Ovary (tissue), 3 donors: Measurements from ENCODE around the gene PTGIS.

ENCODE experiments used
- EP300 ChIP-seq: sonication (generic); formaldehyde crosslinking; IDR thresholded peaks from one replicate; pipeline ENCODE4 v1.6.1; 2017; ENCODE audit warnings: antibody characterized with exemption
- POLR2A ChIP-seq: fragments of 450-650 bp; IDR thresholded peaks from one replicate; pipeline ENCODE4 v1.6.1; 2017; ENCODE audit warnings: antibody characterized with exemption, mild to moderate bottlenecking, moderate library complexity
- TF ChIP-seq, protein P1 (sequence below), 3 donors: fragments of 450-650 bp in 2 of 3; fragments of 200-600 bp in 1 of 3; IDR thresholded peaks; one replicate each; pipeline versions ENCODE4 v1.5.1 to v1.8.0; 2016 to 2022; ENCODE audit warnings: antibody characterized with exemption in 3 of 3, mild to moderate bottlenecking in 1 of 3
- donor health status: DM: no; HTN: no; CAD: no.

- TF ChIP-seq, protein P1, sequence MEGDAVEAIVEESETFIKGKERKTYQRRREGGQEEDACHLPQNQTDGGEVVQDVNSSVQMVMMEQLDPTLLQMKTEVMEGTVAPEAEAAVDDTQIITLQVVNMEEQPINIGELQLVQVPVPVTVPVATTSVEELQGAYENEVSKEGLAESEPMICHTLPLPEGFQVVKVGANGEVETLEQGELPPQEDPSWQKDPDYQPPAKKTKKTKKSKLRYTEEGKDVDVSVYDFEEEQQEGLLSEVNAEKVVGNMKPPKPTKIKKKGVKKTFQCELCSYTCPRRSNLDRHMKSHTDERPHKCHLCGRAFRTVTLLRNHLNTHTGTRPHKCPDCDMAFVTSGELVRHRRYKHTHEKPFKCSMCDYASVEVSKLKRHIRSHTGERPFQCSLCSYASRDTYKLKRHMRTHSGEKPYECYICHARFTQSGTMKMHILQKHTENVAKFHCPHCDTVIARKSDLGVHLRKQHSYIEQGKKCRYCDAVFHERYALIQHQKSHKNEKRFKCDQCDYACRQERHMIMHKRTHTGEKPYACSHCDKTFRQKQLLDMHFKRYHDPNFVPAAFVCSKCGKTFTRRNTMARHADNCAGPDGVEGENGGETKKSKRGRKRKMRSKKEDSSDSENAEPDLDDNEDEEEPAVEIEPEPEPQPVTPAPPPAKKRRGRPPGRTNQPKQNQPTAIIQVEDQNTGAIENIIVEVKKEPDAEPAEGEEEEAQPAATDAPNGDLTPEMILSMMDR (IDR thresholded peaks at IDR 0.05), result no peak
- TF ChIP-seq POLR2A (no peak), EP300 (no peak)
These were observed 57.3 kb downstream of the PTGIS start for GRCh38 chr20:49510562-49511122.
